ENCODE measurements around the gene UBE2E2. TPM values are rescaled to one million over a fixed set of nuclear protein-coding genes. Genes with fewer than 3 reads are reported as not detected.

Gene UBE2E2
- total RNA-seq, 2 experiments from 2014 or later = 14.1 to 20.2 TPM

- no peak for DNase-seq
- no peaks in the 10 kb centered on the region for H3K27me3 ChIP-seq (ENCODE audit: control insufficient read depth in 1 of 2, insufficient read depth in 2 of 2, low read length in 2 of 2)
- H3K27ac ChIP-seq (ENCODE audit: low read depth in 1 of 2, low read length in 2 of 2) = no peak overlapping the region
- no peak overlapping the region for H3K27ac Mint-ChIP-seq
- H3K36me3 ChIP-seq (ENCODE audit: insufficient read depth, low read length) = no peaks in the 10 kb centered on the region
- no peaks in the 10 kb centered on the region for H3K4me1 ChIP-seq (ENCODE audit: insufficient read depth, low read length)
- CTCF ChIA-PET = no interaction called here
- intact Hi-C loops (cut with DNase I, micrococcal nuclease) = no loop called here
- no peaks in the 10 kb centered on the region for H3K4me1 Mint-ChIP-seq (ENCODE audit: low read depth)
- no peak for TF ChIP-seq CTCF (IDR thresholded peaks at IDR 0.05)
- H3K4me3 ChIP-seq (ENCODE audit: low read length) = no peak overlapping the region
- no peaks in the 10 kb centered on the region for H3K27me3 Mint-ChIP-seq
- peaks cover 2% of the 10 kb centered on the region for H3K9me3 Mint-ChIP-seq
- ATAC-seq (ENCODE audit: poor library complexity) = no peak
- POLR2A ChIA-PET = no interaction called here
- H3K36me3 Mint-ChIP-seq (ENCODE audit: low read depth) = no peaks in the 10 kb centered on the region
- H3K4me3 Mint-ChIP-seq = no peak overlapping the region
- H3K9me3 ChIP-seq (ENCODE audit: control insufficient read depth in 1 of 2, insufficient read depth in 1 of 2, low read length in 2 of 2) = no peaks in the 10 kb centered on the region
These were observed 343.1 kb downstream of the UBE2E2 start for GRCh38 chr3:23546181-23546580.

GRCh38 chr3:23547905-23548650, 345.0 kb downstream of the UBE2E2 start:
- TF ChIP-seq CTCF (IDR thresholded peaks at IDR 0.05) = no peak
- no peak for ATAC-seq (ENCODE audit: poor library complexity)
- intact Hi-C loops (cut with DNase I, micrococcal nuclease) = no loop called here
- Histone ChIP-seq H3K4me3 (ENCODE audit: low read length) (no peak overlapping the region), H3K9me3 (ENCODE audit: control insufficient read depth in 1 of 2, insufficient read depth in 1 of 2, low read length in 2 of 2) (no peaks in the 10 kb centered on the region), H3K36me3 (ENCODE audit: insufficient read depth, low read length) (no peaks in the 10 kb centered on the region), H3K27ac (ENCODE audit: low read depth in 1 of 2, low read length in 2 of 2) (no peak overlapping the region), H3K4me1 (ENCODE audit: insufficient read depth, low read length) (no peaks in the 10 kb centered on the region), H3K27me3 (ENCODE audit: control insufficient read depth in 1 of 2, insufficient read depth in 2 of 2, low read length in 2 of 2) (no peaks in the 10 kb centered on the region)
- peaks cover 2% of the 10 kb centered on the region for H3K9me3 Mint-ChIP-seq
- ChIA-PET CTCF (interaction anchor here (1.2 kb wide), 1 partner anchor 28 kb away, joined by 3 read pairs; no protein-coding TSS in a partner anchor), POLR2A (no interaction called here)
- H3K4me1 Mint-ChIP-seq (ENCODE audit: low read depth) = no peaks in the 10 kb centered on the region
- no peak overlapping the region for H3K27ac Mint-ChIP-seq
- no peaks in the 10 kb centered on the region for H3K36me3 Mint-ChIP-seq (ENCODE audit: low read depth)
- H3K4me3 Mint-ChIP-seq = no peak overlapping the region
- no peak for DNase-seq
- no peaks in the 10 kb centered on the region for H3K27me3 Mint-ChIP-seq

- TF ChIP-seq CTCF (IDR thresholded peaks at IDR 0.05) = no peak
- DNase-seq = no peak
- H3K27me3 ChIP-seq (ENCODE audit: control insufficient read depth in 1 of 2, insufficient read depth in 2 of 2, low read length in 2 of 2) = no peaks in the 10 kb centered on the region
- Mint-ChIP-seq H3K27ac (no peak overlapping the region), H3K4me1 (ENCODE audit: low read depth) (no peaks in the 10 kb centered on the region), H3K36me3 (ENCODE audit: low read depth) (no peaks in the 10 kb centered on the region), H3K4me3 (no peak overlapping the region), H3K9me3 (peaks cover 2% of the 10 kb centered on the region), H3K27me3 (no peaks in the 10 kb centered on the region)
- H3K27ac ChIP-seq (ENCODE audit: low read depth in 1 of 2, low read length in 2 of 2) = no peak overlapping the region
- H3K4me3 ChIP-seq (ENCODE audit: low read length) = no peak overlapping the region
- CTCF ChIA-PET = no interaction called here
- H3K4me1 ChIP-seq (ENCODE audit: insufficient read depth, low read length) = no peaks in the 10 kb centered on the region
- no peaks in the 10 kb centered on the region for H3K36me3 ChIP-seq (ENCODE audit: insufficient read depth, low read length)
- POLR2A ChIA-PET = no interaction called here
- H3K9me3 ChIP-seq (ENCODE audit: control insufficient read depth in 1 of 2, insufficient read depth in 1 of 2, low read length in 2 of 2) = no peaks in the 10 kb centered on the region
- intact Hi-C loops (cut with DNase I, micrococcal nuclease) = no loop called here
- ATAC-seq (ENCODE audit: poor library complexity) = no peak
These were observed 345.6 kb downstream of the UBE2E2 start for GRCh38 chr3:23548706-23549105.

All from CD4-positive, alpha-beta T cell (primary cell).